HG03565 (cell line): Measurements from ENCODE around the gene RASSF1.
A peak's percentile ranks its signal among the peaks of the same experiment; 100 is the strongest.
"Not testable (repeated sequence)": the region's sequence is repeated elsewhere in the genome, so short reads cannot be mapped to it uniquely, and the experiment has no call there.

Experiments
- ATAC-seq: cut with Tn5 transposase; IDR thresholded peaks from one replicate; pipeline ENCODE4 v1.9.1; 2021; ENCODE audit warnings: mild to moderate bottlenecking, moderate library complexity; ENCODE audit not compliant: unreplicated experiment

Gene RASSF1

DNA sequence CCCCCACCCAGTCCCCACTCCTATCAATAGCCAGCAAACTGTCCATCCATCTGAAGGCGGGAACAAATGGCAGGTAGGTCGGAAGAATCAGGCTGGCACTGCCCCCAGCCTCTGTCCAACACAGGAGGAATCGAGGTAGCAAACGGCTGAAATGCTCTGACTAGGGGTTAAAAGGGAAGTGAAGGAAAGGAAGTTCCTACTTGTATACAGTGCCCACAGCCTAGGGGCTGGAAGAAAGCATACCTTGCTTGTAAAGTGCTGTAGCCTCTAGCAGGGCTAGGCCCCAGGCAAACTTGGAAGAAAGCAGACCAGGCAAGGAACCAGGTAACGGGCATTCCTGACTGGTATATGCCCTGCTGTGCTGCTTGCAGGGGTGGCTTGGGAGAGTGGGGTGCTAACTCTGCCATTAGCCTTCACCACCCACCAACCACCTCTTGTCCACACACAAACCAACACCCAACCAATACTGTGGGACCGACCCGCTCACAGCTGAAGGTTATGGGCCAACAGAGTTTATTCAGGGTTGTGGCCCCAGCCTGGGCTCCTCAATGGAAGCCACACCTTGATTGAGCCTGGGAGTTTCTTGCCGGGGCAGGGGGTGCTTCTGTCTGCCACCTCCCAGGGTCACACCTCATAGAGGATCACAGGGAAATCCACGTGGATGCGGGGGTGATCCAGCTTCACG is 15.0 kb downstream of the RASSF1 start:
- ATAC-seq: no peak

DNA sequence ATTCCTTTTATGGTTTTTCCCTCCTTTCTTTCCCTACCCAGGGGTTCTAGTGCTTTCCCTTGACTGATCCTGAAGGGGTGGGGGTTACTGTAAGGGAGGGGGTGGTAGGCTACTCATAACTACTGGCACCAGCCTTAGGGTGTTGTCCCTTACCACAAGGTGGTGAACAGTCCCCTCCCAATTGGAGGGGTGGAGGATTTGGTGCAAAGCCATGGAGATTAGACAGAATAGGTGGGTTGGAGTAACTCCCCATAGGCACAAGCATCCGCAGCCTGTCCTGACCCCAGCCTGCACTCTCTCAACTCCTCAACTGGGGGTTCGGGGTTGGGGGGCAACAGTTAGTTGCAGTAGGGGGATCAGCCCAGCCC is 15.5 kb downstream of the RASSF1 start:
- ATAC-seq: no peak

DNA sequence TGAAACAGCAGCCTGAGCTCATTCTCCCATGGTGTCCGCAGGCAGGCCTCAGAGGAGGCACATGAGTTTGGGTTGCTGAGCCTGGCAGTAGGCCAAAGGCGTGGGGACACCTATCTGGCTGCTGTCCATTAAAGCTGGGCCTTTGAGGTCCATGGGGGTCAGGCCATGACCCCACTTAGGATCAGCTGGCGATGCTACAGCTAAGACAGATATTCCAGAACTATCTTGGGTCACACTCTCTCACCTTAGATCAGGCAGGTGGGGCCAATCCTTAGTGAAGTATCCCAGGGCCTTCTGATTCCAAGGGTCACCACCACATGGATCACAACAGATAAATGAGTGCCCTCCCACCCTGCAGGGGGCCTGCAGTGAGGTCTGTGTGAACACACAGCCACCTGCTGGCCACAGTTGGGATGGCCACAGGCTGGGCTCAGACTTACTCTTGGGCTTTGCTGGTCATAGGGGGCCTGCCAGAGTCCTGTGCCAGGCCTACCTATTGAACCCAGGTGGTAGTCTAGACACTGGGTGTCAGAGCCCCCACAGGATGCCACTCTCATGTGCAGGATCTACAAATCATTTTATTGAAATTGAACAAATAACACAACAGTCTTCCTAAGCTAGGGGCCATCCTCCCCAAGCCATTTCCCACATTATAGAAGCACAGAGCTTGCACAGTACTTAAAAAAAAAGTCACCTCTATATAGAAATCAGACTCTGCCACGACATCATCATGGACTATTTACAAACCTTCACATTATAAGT is 16.1 kb downstream of the RASSF1 start:
- ATAC-seq: no peak

DNA sequence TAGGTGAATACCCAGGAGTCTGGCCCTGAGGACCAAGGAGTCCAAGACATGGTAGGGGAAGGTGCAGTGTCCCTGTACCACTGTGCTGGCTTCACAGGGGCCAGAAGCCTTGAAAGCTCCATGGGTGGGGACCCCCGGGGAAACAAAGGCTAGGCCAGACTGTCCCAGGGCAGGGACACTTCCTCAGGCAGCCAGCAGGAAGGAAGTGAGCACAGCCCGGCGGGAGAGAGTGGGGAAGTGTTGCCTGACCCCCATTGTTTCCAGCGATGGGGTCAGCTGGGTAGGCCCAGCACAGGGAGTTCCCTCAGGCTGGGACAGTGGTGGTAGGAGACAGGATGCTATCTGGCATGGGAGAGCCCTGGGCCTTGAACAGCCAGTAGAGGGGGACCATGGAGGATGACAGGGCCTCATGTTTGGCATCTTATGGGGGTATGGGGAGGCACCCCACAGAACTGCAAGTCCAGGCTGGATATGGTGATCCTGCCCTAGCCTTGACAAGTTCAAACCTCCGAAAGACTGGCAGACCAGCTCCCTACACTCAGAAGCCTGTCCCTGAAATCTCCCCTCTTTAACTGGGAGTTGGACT is 16.9 kb downstream of the RASSF1 start:
- no peak for ATAC-seq

DNA sequence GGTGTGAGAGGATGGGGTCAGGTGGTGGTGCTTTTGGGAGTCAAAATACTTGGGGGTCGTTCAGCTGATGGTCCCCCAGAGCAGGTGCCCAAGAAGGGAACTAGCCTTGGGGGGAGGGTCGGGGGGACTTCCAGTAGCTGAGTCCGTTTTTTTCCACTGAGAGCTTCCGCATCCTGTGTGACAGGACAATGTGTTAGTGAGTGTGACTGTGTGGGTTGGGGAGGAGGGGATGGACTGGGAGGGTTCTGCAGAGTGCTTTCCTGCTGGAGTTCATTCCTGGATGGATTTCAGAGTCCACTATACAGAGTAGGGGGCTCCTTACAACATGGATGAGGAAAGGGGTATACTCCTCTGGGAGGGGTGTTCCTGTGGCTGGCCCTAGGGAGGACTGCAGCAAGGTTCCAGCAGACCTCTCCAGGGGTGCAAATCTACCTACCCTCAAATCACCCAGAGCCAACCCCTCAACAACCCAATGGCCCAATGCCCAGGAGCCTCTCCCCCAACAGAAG is 17.5 kb downstream of the RASSF1 start:
- no peak for ATAC-seq

DNA sequence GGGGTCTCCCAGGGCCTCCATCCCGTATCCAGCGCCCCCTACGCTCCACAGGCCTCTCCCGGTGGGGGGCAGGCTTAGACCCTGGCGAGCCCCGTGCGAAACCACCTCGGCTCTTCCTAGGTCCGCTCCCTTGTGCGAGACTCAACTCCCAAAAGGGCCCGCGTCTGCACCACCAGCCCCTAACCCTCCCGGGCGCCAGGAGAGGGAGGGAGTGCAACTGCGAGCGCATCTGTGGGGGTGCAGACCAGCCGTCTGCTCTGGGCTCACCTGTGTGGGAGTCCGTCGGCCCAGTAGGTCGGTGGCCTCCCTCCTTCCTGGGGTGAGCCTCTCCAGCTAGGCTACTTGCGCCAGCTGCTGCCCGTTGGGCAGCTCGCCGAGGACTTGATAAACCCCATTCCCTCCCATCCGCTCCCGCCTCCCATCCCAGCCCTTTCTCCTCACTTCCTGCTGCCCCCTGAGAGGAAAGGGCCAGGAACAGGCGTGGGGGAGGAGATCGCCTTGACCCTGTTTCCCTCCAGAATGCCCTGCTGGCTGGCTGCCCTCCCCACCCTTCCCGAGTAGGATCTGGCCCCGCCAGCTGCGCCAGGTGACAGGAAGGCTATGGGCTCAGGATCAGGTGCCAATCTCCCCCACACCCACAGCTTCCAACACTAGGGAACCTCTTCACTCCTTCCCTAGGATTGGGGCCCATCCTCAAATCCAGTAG is 18.1 kb downstream of the RASSF1 start, which contains the start of gene HYAL2:
Gene HYAL2 (minus strand): TSS at position 360 of the 706 bp plus-strand sequence. CDS start 2,256 bp downstream, outside the sequence.
- ATAC-seq: no peak

DNA sequence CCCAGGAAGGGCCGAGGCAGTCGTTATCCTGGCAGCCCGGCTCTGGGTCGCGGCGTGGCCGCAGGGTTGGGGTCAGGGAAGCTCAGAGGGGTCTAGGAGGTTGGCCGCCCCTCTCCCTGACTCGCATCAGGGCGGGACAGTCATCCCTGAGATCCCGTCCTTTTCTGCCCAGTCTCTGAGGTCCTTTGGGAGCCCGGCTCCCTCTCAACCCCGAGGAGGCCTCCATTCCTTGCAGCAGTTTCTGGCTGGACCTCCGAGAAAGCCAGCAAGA is 18.6 kb downstream of the RASSF1 start:
- ATAC-seq: no peak

DNA sequence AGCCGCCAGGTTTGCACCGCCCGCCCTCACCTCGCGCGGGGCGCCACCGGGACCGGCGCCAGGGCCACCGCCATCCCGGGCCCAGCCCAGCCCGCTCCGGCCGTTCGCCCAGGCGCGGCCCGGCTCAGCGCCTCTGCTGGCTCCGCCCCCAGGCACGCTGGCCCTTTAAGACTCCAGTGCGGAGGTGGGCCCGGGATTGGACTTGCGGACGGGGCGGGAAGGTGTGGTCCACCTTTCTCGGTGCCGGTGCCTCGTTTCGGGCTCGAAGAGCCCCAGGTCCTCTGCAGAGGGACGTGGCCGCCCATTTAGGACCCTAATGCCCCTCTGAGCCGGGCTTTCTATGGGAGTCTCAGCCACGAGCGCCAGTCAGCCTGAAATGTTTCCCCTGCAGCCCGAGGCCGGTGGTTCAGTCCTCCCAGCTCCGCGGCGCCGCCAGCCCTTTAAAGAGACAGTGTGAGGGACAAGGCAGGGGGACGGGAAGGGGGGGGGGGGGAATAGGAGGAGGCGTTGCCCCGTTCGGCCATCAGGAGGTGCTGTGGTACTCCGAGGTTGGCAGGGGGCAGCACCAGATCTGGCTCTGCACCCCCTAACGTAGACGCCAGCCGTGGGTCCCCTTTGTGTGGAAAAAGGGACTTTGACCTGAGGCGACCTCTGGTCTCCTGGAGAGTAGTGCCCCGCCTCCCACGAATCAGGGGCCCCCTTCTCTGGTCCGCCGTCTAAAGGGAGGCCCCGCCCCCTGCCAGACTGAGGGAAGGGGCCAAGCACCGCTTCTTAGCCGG is 19.1 kb downstream of the RASSF1 start:
- ATAC-seq: peak; percentile 42

DNA sequence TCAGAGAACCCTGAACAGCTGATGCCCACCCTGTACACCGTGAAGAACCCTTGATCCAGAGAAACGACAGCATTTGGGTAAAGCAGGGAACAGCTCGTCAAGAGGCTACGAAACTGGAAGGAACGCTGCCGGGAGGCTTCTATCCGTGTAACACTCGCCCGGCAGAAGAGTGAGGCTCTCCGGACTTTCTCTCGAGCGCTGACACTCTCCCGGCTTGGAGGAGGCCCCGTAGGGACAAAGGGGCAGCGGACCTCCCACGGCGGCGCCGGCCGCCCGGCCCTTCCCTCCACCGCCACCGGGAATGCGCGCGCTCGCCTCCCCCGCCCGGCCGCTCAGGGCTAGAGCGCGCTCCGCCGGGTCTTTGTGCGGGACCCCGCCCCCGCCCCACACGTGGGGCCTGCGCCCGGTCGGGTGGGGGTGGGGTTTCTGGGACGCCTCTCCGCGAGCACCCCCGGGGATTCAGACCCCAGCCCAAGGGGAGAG is 19.7 kb downstream of the RASSF1 start:
- ATAC-seq: peak; percentile 21

DNA sequence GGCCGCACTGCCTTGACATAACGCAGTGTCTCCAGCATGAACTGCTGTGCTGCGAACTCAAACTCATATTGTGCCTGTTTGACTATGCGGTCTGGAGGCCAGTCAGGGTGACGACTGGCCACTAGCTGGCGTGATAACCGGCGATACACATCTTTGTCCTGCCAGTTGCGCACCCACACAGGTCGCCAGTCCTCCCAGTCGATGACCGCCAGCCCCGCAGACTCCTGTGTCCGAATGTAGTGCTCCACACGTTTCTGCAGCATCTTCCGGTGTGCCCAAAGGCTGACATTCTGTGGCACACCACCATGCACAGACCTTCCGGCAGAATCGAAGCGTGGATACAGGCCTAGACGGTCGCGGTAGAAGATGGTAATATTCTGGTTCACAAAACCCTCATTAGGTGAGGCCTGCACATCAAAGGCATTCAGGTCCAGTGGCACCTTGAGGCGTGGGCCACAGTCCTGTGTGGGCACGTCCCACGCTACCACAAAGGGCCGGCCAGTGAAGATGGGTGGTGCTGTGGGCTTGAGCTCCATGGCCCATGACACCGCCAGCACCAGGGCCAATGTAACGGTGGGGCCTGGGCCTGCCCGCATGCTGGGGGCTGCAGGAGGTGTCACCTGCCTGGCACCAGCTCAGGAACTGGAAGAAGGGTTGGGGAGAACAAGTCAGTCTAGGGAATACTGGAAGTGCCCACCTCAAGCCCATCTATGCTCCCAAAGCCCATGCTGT is 20.6 kb downstream of the RASSF1 start:
- ATAC-seq: no peak

DNA sequence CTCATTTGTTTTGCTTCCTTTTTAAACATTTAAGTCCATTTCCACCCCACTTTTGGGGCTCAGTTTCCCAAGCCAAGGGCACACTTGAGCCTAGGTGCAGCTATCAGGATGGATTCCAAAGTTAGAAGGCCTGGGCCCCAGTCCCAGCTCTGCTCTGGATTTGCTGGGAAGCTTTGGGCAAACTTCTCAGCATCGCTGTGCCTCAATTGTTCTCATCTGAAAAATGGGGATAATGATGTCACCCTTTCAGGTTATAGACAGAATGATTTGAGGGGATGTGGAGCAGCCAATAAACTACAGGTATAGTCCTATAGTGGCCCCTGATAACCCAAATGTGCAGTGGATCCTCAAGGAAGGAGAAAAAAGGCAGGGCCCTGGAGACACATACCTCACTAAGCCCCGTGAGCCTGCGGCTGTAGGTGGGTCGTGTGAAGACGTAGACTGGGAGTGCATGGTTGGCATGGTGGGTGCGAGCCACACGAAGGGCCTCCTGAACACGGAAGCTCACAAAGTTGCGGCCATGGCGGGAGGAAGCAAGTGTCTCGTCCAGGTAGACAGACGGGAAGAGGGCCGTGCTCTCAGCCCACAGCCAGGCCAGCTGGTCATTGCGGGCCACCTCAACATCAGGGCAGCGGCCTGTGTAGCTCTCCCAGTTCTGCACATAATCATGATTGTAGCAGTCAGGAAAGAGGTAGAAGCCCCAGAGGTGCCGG is 21.3 kb downstream of the RASSF1 start:
- ATAC-seq: no peak

DNA sequence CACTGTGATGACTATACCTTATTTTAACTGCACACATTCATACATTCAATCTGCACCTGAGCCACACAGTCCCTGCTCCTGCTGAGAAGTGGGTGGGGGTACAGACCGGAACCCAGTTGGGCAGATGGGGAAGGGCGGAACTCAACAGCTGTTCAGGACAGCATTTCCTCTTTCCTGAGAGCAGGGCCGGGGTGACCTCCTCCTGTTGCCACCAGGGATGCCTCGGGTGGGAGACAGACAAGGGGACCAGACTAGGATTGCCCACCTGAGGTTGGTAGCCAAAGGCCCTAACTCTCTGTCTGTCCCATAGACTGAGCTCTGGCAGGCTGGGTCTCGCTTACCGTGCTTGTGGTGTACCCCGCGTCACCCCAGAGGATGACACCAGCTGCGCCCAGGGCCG is 22.0 kb downstream of the RASSF1 start:
- ATAC-seq: no peak

DNA sequence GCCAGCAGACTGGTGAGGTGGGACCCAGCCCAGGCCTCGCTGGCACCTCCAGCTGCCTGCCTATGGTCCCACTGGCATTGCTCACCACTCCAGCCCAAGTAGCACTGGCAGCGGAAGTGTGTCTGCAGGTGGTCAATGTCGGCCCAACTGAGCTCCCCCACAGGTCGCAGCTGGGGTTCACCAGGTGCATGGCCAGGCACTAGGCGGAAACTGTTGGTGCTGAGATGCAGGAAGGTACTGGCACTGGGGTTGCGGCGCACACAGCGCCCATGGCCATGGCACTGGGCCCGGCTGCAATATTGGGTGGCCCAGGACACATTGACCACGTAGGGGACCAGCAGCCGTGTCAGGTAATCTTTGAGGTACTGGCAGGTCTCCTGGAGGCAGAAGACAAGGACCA is 22.5 kb downstream of the RASSF1 start:
- no peak for ATAC-seq

DNA sequence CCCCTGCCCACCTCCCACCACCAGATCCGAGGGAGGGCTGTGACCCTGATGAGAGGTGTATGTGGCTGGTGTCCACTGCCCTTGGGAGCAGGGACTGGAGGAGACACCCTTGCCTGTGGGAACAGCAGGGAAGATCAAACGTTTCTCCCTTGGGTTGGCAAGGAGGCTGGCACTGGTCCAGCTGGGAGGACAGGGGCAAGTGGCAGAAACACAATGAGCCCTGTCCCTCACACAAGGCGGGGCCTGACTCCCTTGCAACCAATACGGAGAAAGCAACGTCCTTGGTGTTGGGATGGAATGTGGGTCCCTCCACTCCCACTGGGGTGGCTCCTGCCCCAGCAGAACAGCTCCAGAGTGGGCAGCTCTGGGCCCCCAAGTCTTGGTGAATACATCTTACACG is 23.3 kb downstream of the RASSF1 start:
- ATAC-seq: no peak

DNA sequence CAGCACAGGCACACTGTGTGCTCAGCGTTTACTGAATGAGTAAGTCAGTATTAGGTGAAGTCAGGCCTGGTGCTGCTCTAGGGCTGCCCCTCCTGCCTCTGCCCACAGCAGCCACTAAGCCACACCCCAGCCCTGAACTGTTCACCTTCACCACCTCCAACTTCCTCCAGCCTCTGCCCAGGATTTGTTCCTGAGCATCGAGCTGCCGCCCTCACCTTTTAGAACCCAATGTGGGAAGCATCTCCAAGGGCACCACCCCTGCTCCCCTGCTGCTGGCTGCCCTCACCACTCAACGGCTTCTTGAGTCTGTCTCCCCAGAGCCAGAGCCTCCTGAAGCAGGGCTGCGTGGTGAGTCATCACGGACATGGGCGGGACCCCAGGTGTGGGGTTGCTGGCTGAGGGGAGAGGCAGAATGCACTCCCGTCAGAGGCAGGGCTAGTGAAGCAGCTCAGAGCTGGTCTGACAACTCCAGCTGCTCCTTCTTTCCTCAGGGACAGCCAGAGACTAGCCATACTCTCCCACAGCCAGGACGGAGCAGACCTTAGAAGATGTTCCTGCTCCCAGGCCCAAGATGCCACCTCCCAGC is 23.9 kb downstream of the RASSF1 start:
- no peak for ATAC-seq

DNA sequence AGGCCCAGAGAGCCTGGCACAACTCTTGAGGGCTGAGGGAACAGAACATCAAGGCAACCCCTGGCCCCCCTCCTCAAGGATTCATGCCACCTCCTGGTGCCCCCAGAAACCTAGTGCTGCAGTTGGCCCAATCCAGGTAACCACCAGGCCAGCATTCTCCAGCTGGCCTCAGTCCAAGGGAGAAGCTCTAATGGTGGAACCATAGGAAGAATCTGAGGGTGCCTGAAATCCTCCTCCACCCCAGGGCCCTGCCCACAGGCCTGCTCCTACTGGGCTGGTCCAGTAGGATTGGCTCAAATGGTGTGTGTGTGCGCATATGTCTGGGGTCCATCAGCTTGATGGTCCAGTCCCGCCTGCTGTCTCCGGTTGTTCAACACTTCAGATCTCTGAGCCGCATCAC is 25.8 kb downstream of the RASSF1 start:
- no peak for ATAC-seq

DNA sequence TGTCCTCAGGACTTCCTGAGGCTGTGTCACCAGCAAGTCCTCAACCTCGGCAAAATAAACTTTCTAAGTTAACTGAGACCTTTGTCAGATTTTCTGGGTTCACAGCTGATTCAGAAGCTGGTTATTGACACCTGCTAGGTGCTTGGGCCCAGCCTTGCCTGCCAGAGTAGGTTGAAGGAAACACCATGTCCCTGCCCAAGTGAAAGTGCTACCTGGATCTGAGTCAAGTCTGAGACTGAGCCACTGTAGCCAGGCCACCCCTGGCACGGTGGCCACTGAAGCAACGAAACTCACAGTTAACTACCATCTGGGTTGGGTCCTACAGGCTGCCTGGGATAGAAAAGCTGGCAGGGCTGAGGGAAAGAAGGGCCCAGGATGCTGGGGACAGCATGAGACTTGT is 26.3 kb downstream of the RASSF1 start:
- no peak for ATAC-seq

DNA sequence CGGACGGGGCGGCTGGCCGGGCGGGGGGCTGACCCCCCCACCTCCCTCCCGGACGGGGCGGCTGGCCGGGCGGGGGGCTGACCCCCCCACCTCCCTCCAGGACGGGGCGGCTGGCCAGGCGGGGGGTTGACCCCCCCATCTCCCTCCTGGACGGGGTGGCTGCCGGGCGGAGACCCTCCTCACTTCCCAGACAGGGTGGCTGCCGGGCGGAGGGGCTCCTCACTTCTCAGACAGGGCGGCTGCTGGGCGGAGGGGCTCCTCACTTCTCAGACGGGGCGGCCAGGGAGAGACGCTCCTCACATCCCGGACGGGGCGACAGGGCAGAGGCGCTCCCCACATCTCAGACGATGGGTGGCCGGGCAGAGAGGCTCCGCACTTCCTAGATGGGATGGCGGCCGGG is 28.6 kb downstream of the RASSF1 start:
- not testable (repeated sequence) for ATAC-seq

DNA sequence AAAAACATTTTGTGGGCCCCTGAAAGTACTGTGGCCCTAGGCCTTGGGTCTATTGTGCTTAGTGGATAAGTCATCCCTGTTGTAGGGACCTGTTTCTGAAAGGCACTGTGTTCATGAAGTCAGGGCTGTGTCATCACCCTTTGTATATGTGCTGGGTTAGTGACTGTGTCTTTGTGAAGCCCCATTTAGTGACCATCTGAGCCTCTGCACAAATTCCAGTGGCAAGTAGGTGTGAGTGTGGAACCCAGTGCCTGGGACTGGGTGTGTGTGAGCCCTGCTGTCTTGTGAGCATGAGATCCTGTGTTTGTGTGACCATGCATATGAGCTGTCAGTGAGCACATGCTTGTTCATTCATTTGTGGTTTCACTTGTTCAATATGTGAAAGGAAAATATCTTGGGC is 36.0 kb downstream of the RASSF1 start:
- no peak for ATAC-seq
